HFFc6 (cell line): Measurements from ENCODE around the gene XYLT2. TPM values are rescaled to one million over a fixed set of nuclear protein-coding genes. Genes with fewer than 3 reads are reported as not detected.
"Not testable (repeated sequence)": the region's sequence is repeated elsewhere in the genome, so short reads cannot be mapped to it uniquely, and the experiment has no call there.

Experiments
- DNase-seq: peaks from one replicate; pipeline ENCODE4 v3.0.0-alpha.2; 2018
- H3K27ac Mint-ChIP-seq: 2 replicates; pipeline ENCODE4 v1.8.0; 2020; ENCODE audit warnings: mild to moderate bottlenecking, mixed read lengths
- H3K27me3 Mint-ChIP-seq: 2 replicates; pipeline ENCODE4 v1.8.0; 2021; ENCODE audit warnings: mild to moderate bottlenecking, moderate library complexity, mixed read lengths; ENCODE audit not compliant: insufficient read depth
- H3K36me3 Mint-ChIP-seq: 2 replicates; pipeline ENCODE4 v1.8.0; 2021; ENCODE audit warnings: low read depth, mixed read lengths
- H3K4me1 Mint-ChIP-seq: 2 replicates; pipeline ENCODE4 v1.8.0; 2020; ENCODE audit warnings: low read depth, mixed read lengths
- H3K4me3 Mint-ChIP-seq: 2 replicates; pipeline ENCODE4 v1.8.0; 2020; ENCODE audit warnings: mild to moderate bottlenecking, moderate library complexity, mixed read lengths
- H3K9me3 Mint-ChIP-seq: 2 replicates; pipeline ENCODE4 v1.8.0; 2020; ENCODE audit warnings: mild to moderate bottlenecking, mixed read lengths
- total RNA-seq, 6 experiments: library from RNA; stranded (reverse); fragmentation: NEBNext Ultra II Directional; extraction: Animal tissue kit (Norgen Biotek cat#: 25700); gene quantifications; 2 replicates in 1 of 6; 3 replicates in 5 of 6; pipeline ENCODE4 v1.2.3, GENCODE V29; 2021
- TF ChIP-seq, protein P1 (sequence below): fragments of 200-600 bp; sonication (generic); IDR thresholded peaks from 2 replicates; pipeline ENCODE4 v1.5.0; 2021; ENCODE audit warnings: antibody characterized with exemption, mild to moderate bottlenecking

XYLT2 gene
- total RNA-seq, 6 experiments from 2014 or later = 38.9 to 47.1 (median 43.2) TPM

- H3K27ac Mint-ChIP-seq = peak overlapping the region; percentile 54
- peaks cover 24% of the 10 kb centered on the region for H3K4me1 Mint-ChIP-seq
- H3K27me3 Mint-ChIP-seq, H3K36me3 Mint-ChIP-seq, DNase-seq, H3K9me3 Mint-ChIP-seq: not testable (repeated sequence)
- TF ChIP-seq, protein P1, sequence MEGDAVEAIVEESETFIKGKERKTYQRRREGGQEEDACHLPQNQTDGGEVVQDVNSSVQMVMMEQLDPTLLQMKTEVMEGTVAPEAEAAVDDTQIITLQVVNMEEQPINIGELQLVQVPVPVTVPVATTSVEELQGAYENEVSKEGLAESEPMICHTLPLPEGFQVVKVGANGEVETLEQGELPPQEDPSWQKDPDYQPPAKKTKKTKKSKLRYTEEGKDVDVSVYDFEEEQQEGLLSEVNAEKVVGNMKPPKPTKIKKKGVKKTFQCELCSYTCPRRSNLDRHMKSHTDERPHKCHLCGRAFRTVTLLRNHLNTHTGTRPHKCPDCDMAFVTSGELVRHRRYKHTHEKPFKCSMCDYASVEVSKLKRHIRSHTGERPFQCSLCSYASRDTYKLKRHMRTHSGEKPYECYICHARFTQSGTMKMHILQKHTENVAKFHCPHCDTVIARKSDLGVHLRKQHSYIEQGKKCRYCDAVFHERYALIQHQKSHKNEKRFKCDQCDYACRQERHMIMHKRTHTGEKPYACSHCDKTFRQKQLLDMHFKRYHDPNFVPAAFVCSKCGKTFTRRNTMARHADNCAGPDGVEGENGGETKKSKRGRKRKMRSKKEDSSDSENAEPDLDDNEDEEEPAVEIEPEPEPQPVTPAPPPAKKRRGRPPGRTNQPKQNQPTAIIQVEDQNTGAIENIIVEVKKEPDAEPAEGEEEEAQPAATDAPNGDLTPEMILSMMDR = peak; percentile 41; the same call in 1 of the 2 replicates
- H3K4me3 Mint-ChIP-seq = peak overlapping the region; percentile 61; the same call in 1 of the 2 replicates
Observed at GRCh38 chr17:50333291-50334057, 12.5 kb upstream of the XYLT2 start.

DNA sequence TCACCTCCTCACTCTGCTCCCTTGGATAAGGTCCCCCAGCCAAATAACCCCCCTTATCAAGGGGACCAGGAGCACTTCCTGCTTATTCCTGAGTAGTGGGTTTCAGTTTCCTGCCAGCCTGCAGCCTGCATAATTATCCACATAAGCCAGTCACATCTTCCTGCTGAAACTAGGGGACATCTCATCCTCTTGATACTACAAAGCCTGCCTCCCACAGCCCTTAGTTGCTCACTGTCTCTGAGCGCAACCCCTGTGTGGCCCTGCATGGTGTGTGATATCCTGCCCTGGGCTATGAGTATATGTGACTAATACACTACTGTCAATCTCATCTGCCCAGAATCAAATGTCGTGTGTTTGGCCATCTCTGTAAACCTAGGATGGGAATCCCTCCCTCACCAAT, 8.0 kb upstream of the XYLT2 start:
- no peak overlapping the region for H3K27ac Mint-ChIP-seq
- H3K36me3 Mint-ChIP-seq = peaks cover 3% of the 10 kb centered on the region; the same call in 1 of the 2 replicates
- H3K4me3 Mint-ChIP-seq = no peak overlapping the region
- H3K27me3 Mint-ChIP-seq = peaks cover 10% of the 10 kb centered on the region
- TF ChIP-seq, protein P1 = no peak
- DNase-seq = no peak
- H3K4me1 Mint-ChIP-seq = peaks cover 8% of the 10 kb centered on the region; the same call in 1 of the 2 replicates
- H3K9me3 Mint-ChIP-seq = no peaks in the 10 kb centered on the region

GRCh38 chr17:50338645-50339044, 7.3 kb upstream of the XYLT2 start:
- Mint-ChIP-seq H3K9me3 (no peaks in the 10 kb centered on the region), H3K4me1 (peaks cover 4% of the 10 kb centered on the region; the same call in 1 of the 2 replicates), H3K27me3 (peaks cover 10% of the 10 kb centered on the region), H3K36me3 (peaks cover 3% of the 10 kb centered on the region; the same call in 1 of the 2 replicates), H3K27ac (no peak overlapping the region), H3K4me3 (no peak overlapping the region)
- TF ChIP-seq, protein P1 = no peak
- DNase-seq = no peak

DNA sequence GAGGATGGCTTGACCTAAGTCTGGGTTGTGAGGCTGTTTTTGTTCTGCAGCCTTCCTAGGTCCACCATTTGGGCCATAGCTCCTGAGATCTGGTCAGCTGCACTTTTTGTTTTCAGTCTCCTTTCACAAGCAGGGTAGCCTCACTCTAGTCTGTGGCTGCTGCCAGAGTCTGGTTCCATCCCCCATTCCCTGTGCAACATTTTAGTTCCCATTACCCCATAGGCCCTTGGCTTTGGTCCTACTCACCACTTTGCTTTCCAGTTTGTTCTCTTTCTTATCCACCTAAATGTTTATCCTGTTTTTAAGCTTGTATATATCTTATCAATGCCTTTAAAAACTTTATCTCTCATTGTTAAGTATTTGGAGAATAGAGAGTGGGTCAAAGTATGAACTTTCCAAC, 6.5 kb upstream of the XYLT2 start:
- Mint-ChIP-seq H3K4me3 (no peak overlapping the region), H3K27me3 (peaks cover 10% of the 10 kb centered on the region), H3K36me3 (peaks cover 3% of the 10 kb centered on the region; the same call in 1 of the 2 replicates), H3K9me3 (no peaks in the 10 kb centered on the region), H3K4me1 (no peaks in the 10 kb centered on the region), H3K27ac (no peak overlapping the region)
- TF ChIP-seq, protein P1 = no peak
- DNase-seq = no peak

DNA sequence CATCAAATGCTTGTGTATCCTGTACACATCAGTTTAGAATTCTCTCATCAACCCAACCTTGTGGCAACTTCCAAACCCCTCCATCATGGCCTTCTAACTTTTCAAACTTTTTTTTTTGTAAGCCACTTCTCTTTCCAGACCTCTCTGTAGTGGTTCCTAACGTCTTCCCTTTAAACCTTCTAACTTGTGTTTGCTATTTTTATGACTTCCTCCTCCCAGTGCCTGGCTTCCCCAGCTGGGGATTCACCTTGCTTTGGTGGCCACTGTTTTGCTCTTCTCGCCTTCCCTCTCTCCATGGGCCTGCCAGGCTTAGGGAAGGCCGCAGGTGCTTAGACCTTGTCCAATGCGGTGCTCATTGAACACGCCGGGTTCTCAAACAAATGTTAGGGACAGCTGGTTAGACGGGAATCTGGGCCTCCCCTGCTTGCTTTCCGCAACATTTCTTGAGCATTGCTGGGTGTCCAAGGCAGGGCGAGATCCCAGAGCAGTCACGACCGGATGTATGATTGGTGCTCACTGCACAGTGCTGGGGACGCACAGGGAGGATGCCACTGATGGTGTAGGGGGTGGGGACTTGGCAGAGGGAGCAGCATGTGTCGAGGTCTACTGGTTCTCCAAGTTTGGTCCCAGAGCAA, 1.1 kb upstream of the XYLT2 start:
- DNase-seq = no peak
- Mint-ChIP-seq H3K9me3 (no peaks in the 10 kb centered on the region), H3K27me3 (peaks cover 8% of the 10 kb centered on the region), H3K36me3 (no peaks in the 10 kb centered on the region), H3K4me1 (peaks cover 36% of the 10 kb centered on the region), H3K27ac (no peak overlapping the region), H3K4me3 (peak overlapping the region; percentile 84)
- TF ChIP-seq, protein P1 = no peak
